ENCODE data around the gene MUC4.
"Not testable (repeated sequence)": the region's sequence is repeated elsewhere in the genome, so short reads cannot be mapped to it uniquely, and the experiment has no call there.

MUC4 gene

GRCh38 chr3:195773956-195774537 lies 37.7 kb downstream of the MUC4 start:
- DNase-seq: no peak

- DNase-seq: no peak
Observed at GRCh38 chr3:195771646-195772300, 40.0 kb downstream of the MUC4 start.

DNA sequence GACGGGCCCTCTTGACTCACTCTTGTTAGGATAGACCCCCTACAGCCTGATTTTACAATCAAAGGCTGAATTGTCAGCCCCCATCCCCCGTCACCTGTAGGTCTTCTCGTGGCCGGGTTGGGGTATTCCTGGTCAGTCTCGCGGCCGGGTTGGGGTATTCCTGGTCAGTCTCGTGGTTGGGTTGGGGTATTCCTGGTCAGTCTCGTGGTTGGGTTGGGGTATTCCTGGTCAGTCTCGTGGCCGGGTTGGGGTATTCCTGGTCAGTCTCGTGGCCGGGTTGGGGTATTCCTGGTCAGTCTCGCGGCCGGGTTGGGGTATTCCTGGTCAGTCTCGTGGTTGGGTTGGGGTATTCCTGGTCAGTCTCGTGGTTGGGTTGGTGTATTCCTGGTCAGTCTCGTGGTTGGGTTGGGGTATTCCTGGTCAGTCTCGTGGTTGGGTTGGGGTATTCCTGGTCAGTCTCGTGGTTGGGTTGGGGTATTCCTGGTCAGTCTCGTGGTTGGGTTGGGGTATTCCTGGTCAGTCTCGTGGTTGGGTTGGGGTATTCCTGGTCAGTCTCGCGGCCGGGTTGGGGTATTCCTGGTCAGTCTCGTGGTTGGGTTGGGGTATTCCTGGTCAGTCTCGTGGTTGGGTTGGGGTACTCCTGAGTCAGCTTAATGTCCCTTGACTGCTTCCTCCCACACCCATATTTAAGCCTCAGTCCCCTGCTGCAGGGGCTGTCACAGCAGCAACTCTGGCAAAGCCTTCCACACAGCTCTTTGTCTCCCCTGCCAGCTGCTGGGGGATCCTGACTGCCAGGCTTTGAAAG lies 40.7 kb downstream of the MUC4 start:
- DNase-seq: not testable (repeated sequence)

DNA sequence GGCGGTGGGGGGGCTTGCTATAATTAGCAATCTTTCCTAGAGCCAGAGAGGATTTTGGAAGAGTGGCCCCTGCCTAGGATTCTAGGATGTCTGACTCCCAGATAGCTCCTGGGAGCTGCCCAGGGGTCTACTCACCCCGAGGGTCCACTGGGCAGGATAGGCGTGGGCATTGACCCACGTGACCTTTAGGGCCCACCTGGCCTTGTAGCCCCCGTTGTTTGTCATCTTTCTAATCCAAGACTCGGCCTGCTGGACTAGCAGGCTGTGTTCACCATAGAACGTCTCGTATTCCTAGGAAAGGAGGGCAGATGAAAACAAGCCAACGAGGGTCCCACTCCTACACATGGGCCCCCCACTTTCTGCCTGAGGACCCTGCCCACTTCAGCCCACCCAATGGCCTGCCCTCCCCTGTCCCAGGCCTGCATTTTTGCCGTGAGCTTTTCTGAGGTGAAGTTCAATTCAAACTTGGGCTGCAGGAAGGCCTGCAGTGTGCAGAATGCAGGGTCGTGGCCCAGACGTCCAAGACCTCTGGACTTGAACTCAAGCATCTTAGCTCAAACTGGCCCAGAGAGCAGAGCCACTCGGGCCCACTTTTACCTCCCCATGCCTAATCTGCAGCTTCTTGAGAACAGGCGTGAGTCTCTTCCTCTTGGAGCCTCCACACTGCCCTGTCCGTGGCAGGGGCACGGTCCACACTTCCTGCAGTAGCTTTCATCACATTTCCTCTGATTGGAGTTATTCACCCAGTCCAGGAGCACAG lies 41.5 kb downstream of the MUC4 start:
- DNase-seq: no peak

DNA sequence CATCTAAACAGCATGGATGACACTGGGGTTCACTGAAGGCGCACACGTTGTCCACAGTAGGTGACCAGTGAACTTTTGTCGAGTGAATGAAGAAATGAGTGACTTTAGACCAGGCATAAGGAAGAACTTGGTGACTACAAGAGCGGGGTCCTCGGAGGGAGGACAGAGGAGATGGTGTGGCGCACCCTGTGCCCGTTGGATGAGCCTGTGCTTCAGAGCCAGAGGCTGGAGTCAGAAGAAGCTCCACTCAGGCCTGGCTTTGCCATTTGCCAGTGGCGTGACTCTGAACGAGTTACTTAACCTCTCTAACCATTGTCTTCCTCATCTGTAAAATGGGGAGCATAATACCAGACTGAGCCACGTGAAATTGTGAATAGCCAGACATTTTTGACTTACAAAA lies 42.2 kb downstream of the MUC4 start:
- no peak for DNase-seq

DNA sequence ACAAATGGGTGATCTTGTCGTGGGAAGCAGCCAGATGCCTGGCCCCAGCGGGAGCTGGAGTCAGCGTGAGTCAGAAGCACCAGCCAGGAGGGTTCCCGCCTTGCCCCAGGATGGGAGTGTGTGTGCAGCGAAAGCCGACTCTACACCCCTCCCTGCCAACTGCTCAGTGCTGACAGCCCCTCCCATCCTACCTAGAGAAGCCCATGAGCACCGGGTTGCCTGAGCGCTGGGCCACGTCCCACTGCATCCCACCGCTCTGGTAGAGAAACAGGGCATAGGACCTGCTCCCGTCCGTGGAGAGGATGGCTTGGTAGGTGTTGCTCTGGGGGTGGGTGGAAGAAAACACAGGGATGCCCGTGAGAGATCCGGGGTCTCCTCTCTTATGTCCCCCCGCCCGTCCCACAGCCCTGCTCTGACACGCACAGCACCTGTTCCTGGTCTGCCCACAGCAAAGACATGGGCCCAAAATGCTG lies 42.9 kb downstream of the MUC4 start:
- no peak for DNase-seq

GRCh38 chr3:195768414-195768813 lies 43.3 kb downstream of the MUC4 start:
- no peak for DNase-seq

GRCh38 chr3:195767792-195768191 lies 43.9 kb downstream of the MUC4 start:
- DNase-seq: no peak

GRCh38 chr3:195766671-195767070 lies 45.1 kb downstream of the MUC4 start:
- no peak for DNase-seq

DNA sequence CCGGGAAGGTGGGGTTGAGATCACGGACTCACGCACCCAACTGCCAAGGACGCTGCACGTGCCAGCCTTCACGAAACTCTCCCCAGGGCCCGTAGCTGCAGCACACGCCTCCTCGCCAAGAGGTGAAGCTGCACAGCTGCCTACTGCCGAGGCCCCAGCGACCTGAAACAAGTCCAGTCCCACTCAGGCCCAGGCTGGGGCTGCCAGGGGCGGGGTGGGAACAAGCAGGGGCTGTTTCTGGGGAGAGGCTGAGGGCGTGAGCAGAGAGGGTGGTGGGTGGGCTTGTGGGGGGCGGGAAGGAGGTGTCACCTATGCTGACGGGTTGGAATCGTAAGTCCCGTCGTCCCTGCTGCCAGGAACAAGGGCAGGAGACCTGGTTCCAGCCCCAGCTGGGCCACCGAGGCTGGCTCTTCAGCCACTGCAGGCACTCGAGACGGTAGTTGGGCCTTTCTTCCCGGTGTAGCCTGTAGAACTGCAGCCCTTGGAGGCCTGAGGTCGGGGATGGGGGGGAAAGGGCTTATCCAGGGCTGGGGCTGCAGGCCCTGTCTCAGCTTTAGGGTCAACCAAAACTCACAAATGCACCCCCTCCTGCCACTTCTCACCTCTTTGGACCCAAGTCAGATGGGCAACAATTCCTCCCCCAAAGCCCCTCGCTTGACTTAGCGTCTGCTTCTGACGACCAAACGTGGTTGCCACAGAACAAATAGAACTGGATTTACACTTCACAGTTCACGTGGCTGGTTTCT lies 46.6 kb downstream of the MUC4 start:
- DNase-seq: no peak

DNA sequence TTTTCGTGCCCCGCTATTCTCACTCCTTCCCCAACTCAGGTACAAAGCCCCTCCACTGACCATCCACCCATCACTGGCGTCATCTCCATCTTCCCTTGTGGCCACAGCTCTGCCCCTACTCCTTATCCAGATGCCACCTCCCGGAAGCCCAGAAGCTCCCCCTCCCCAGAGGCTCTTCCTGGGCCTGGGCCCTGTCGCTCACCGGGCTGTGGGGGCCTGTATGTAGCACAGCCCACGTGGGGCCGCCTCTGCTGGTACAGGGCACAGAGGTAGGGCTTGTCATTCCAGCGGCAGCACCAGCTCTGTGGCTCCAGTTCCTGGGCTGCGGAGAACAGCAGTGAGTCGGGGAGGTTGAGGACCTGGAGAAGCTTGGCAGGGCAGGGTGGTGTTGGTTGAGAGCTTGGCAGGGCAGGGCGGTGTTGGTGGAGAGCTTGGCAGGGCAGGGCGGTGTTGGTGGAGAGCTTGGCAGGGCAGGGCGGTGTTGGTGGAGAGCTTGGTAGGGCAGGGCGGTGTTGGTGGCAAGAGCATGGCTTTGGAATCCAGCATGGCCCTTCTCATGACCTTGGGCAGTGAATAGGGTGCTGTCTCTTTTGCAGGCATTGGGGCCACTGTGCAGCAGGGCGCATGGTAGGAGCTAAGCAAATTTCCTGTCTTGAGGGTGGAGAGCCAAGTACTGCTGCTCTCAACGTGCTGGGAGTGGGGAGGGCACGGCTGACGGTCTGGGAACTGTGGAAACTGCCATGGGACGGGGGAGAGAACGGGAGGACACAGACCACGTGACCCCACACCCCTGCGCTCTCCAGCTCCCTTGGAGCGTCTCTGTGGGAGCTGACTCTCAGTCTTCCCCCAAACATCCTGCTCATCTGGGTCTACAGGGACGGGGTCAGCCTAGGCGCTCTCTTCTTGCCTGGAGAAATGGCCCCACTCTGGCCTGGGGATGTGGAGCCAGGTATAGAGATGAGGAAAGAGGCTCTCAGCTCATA lies 47.6 kb downstream of the MUC4 start:
- no peak for DNase-seq

GRCh38 chr3:195763076-195763830 lies 48.5 kb downstream of the MUC4 start:
- no peak for DNase-seq

GRCh38 chr3:195762611-195763010 lies 49.1 kb downstream of the MUC4 start:
- no peak for DNase-seq

DNA sequence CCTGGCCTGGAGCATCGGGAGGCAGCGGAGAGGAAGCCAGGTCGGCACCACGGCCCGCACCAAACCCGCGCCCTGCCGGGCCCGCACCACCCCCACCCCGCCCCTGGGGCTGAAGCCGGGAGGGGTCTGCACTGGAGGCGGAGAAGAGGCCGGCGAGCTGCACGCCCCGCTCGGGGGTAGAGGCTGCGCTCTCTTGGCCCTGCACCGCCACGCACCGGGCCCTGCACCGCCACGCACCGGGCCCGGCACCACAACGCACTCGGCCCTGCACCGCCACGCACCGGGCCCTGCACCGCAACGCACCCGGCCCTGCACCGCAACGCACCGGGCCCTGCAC lies 49.5 kb downstream of the MUC4 start:
- no peak for DNase-seq

GRCh38 chr3:195761567-195762248 lies 50.0 kb downstream of the MUC4 start:
- DNase-seq: peak; percentile 14

- no peak for DNase-seq
Observed at GRCh38 chr3:195761123-195761566, 50.6 kb downstream of the MUC4 start.

DNA sequence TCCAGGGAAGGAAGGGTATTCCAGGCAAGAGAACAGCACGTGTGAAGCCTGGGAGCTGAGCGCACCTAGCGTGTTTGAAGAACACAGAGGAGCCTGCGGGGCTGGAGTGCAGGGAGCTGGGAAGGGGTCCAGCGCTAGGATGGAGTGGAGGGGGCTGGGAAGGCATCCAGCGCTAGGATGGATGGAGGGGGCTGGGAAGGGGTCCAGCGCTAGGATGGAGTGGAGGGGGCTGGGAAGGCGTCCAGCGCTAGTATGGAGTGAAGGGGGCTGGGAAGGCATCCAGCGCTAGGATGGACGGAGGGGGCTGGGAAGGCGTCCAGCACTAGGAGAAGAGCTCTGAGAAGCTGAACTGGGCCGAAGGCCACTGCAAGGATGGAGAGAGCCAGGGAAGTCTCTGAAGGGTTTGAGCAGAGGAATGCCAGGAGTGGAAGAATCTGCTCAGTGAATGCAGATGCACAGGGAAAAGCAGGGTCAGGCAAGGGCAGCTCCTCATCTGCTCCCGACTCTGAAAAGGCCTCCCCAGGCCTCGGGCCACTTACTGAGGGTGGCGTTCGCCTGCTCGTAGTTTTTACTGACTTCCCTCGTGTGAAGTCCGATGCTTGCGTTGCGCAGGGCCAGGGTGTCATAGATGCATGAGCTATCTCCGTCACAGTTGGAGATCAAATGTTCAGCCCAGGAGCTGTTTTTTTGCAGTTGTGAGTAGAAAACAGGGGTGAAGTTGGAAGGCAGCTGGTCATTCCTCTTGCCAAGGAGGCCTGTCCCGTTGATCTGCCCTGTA lies 51.2 kb downstream of the MUC4 start:
- DNase-seq: no peak

- no peak for DNase-seq
Observed at GRCh38 chr3:195758721-195759353, 52.9 kb downstream of the MUC4 start.

GRCh38 chr3:195757827-195758226 lies 53.9 kb downstream of the MUC4 start:
- DNase-seq: no peak
